T-cell (primary cell): ENCODE measurements around the gene RNF113B. TPM values are rescaled to one million over a fixed set of nuclear protein-coding genes. Genes with fewer than 3 reads are reported as not detected.

Experiments used
- ATAC-seq, 4 experiments: fragments of 200-7000 bp in 3 of 4; fragments of 150-1000 bp in 1 of 4; cut with Tn5 transposase; replicated peaks in 1 of 4; 1 replicate in 3 of 4; 2 replicates in 1 of 4; pipeline ENCODE4 v1.10.0; 2021; ENCODE audit warnings: moderate library complexity in 3 of 4, mild to moderate bottlenecking in 2 of 4, moderate number of reproducible peaks in 1 of 4
- CTCF ChIA-PET, 2 donors: fragments of 300-600 bp; sonication (Branson Sonifier 250); formaldehyde crosslinking; loops; one replicate each; lab custom pipeline; 2022; ENCODE audit warnings: antibody characterized with exemption in 2 of 2; lab: Charles Lee
- POLR2A ChIA-PET, 2 donors: fragments of 300-600 bp; sonication (Branson Sonifier 250); formaldehyde crosslinking; loops; one replicate each; lab custom pipeline; 2022; ENCODE audit warnings: antibody characterized with exemption in 2 of 2; lab: Charles Lee
- DNase-seq, 35 experiments: peaks; one replicate each; pipeline versions ENCODE4 v3.0.0 to v3.0.0-alpha.2; 2013 to 2023
- H3K27ac ChIP-seq: one replicate; pipeline ENCODE4 v1.5.1; 2013; ENCODE audit warnings: low read length
- H3K27me3 ChIP-seq, 2 experiments: replicated peaks in 1 of 2; 1 replicate in 1 of 2; 2 replicates in 1 of 2; pipeline versions ENCODE4 v1.6.1 to v1.7.0; 2013; ENCODE audit warnings: low read length in 1 of 2, mixed read lengths in 1 of 2; ENCODE audit not compliant: control insufficient read depth in 2 of 2, insufficient read depth in 2 of 2; ENCODE audit errors: extremely low read depth in 1 of 2
- H3K36me3 ChIP-seq, 2 donors: 1 replicate in 1 of 2; 2 replicates in 1 of 2; pipeline versions ENCODE4 v1.6.1 to v1.7.0; 2013; ENCODE audit warnings: low read length in 1 of 2; ENCODE audit not compliant: control insufficient read depth in 2 of 2, insufficient read depth in 1 of 2; ENCODE audit errors: extremely low read depth in 1 of 2
- H3K4me1 ChIP-seq, 2 experiments: 1 replicate in 1 of 2; 2 replicates in 1 of 2; pipeline versions ENCODE4 v1.6.1 to v1.7.0; 2013; ENCODE audit warnings: low read length in 2 of 2, mixed read lengths in 1 of 2; ENCODE audit not compliant: insufficient read depth in 2 of 2, control insufficient read depth in 1 of 2; ENCODE audit errors: extremely low read depth in 1 of 2
- H3K4me3 ChIP-seq, 2 donors: 1 replicate in 1 of 2; 2 replicates in 1 of 2; pipeline versions ENCODE4 v1.5.1 to v1.7.0; 2013; ENCODE audit warnings: mild to moderate bottlenecking in 2 of 2, low read length in 1 of 2, moderate library complexity in 1 of 2; ENCODE audit not compliant: control insufficient read depth in 1 of 2; ENCODE audit errors: extremely low read depth in 1 of 2
- H3K9me3 ChIP-seq: 2 replicates; pipeline ENCODE4 v1.7.0; 2013
- H3K27ac Mint-ChIP-seq, 2 donors: one replicate each; pipeline ENCODE4 v1.8.0; 2020 to 2021; ENCODE audit warnings: mild to moderate bottlenecking in 2 of 2, mixed read lengths in 2 of 2
- H3K27me3 Mint-ChIP-seq, 2 donors: one replicate each; pipeline ENCODE4 v1.8.0; 2021 to 2022; ENCODE audit warnings: mixed read lengths in 2 of 2
- H3K36me3 Mint-ChIP-seq: one replicate; pipeline ENCODE4 v1.8.0; 2021; ENCODE audit warnings: mixed read lengths
- H3K4me1 Mint-ChIP-seq, 3 donors: one replicate each; pipeline ENCODE4 v1.8.0; 2020 to 2022; ENCODE audit warnings: mixed read lengths in 3 of 3, mild to moderate bottlenecking in 1 of 3
- H3K4me3 Mint-ChIP-seq, 3 donors: one replicate each; pipeline ENCODE4 v1.8.0; 2020 to 2022; ENCODE audit warnings: mild to moderate bottlenecking in 3 of 3, mixed read lengths in 3 of 3, moderate library complexity in 3 of 3
- H3K9me3 Mint-ChIP-seq, 3 donors: one replicate each; pipeline ENCODE4 v1.8.0; 2020 to 2022; ENCODE audit warnings: mixed read lengths in 3 of 3
- WGBS: methylation state at CpG from one replicate; pipeline ENCODE4 v1.1.5; 2013; ENCODE audit warnings: missing lambda C conversion rate; ENCODE audit not compliant: insufficient coverage; 5-methylcytosine and 5-hydroxymethylcytosine counted together
- total RNA-seq, 35 experiments: library from RNA in 6 of 35; stranded (reverse) in 6 of 35; fragments of 120-200 nt in 1 of 35; gene quantifications; one replicate each; pipeline versions ENCODE4 v1.2.1 to v1.2.4 and lab custom pipeline; 2013 to 2026

RNF113B gene
- total RNA-seq, 5 donors from 2014 or later (not counting 1 experiment from before 2014, with no cell fraction given), result not detected

GRCh38 chr13:98147521-98147920 is 29.5 kb downstream of the RNF113B start:
- ChIA-PET CTCF (no interaction called here), POLR2A (no interaction called here)
- Mint-ChIP-seq H3K36me3 (no peaks in the 10 kb centered on the region), H3K9me3 (no peaks in the 10 kb centered on the region), H3K27ac (no peak overlapping the region), H3K4me3 (no peak overlapping the region), H3K4me1 (peaks cover 0 to 10% (median 3%) of the 10 kb centered on the region in 3 donors), H3K27me3 (peaks cover 45 to 49% of the 10 kb centered on the region in 2 donors)
- DNase-seq (no peak), ATAC-seq (no peak)
- WGBS, result 40% methylated on average over 2 of the region's 5 CpGs
- Histone ChIP-seq H3K9me3 (no peaks in the 10 kb centered on the region), H3K27me3 (peaks cover 9 to 13% of the 10 kb centered on the region in 2 experiments), H3K36me3 (no peaks in the 10 kb centered on the region), H3K4me3 (no peak overlapping the region), H3K4me1 (peaks cover 0 to 2% of the 10 kb centered on the region in 2 experiments), H3K27ac (no peak overlapping the region)

GRCh38 chr13:98144801-98145350 is 32.2 kb downstream of the RNF113B start:
- H3K36me3 ChIP-seq, result no peaks in the 10 kb centered on the region
- POLR2A ChIA-PET, result no interaction called here
- H3K27ac Mint-ChIP-seq, result peak overlapping the region in 1 of 2 donors; percentile 1

GRCh38 chr13:98144027-98144741 is 32.9 kb downstream of the RNF113B start:
- no peak overlapping the region for H3K27ac Mint-ChIP-seq
- H3K9me3 ChIP-seq, result no peaks in the 10 kb centered on the region

More at GRCh38 chr13:98144801-98145350, 32.2 kb downstream of the RNF113B start:
- Mint-ChIP-seq H3K9me3 (no peaks in the 10 kb centered on the region), H3K36me3 (no peaks in the 10 kb centered on the region), H3K4me3 (peak overlapping the region; percentile 18 to 73 (median 35)), H3K27me3 (peaks cover 50 to 55% of the 10 kb centered on the region in 2 donors), H3K4me1 (peaks cover 0 to 17% (median 8%) of the 10 kb centered on the region in 3 donors)
- peaks cover 0 to 8% of the 10 kb centered on the region in 2 experiments for H3K4me1 ChIP-seq
- CTCF ChIA-PET, result no interaction called here
- no peaks in the 10 kb centered on the region for H3K9me3 ChIP-seq
- H3K27ac ChIP-seq, result no peak overlapping the region
- ATAC-seq (no peak), DNase-seq (no peak)
- WGBS, result 94% methylated on average over 3 of the region's 10 CpGs
- H3K4me3 ChIP-seq, result no peak overlapping the region
- peaks cover 9 to 36% of the 10 kb centered on the region in 2 experiments for H3K27me3 ChIP-seq

GRCh38 chr13:98143601-98144026 is 33.5 kb downstream of the RNF113B start:
- POLR2A ChIA-PET, result no interaction called here
- Mint-ChIP-seq H3K4me1 (peaks cover 0 to 17% (median 8%) of the 10 kb centered on the region in 3 donors), H3K4me3 (peak overlapping the region in 2 of 3 donors; percentile 65 to 73), H3K9me3 (no peaks in the 10 kb centered on the region), H3K27ac (no peak overlapping the region), H3K27me3 (peaks cover 46 to 59% of the 10 kb centered on the region in 2 donors), H3K36me3 (no peaks in the 10 kb centered on the region)
- peaks cover 0 to 8% of the 10 kb centered on the region in 2 experiments for H3K4me1 ChIP-seq
- H3K27me3 ChIP-seq, result peaks cover 9 to 37% of the 10 kb centered on the region in 2 experiments
- DNase-seq, result no peak
- no peak overlapping the region for H3K27ac ChIP-seq
- H3K36me3 ChIP-seq, result no peaks in the 10 kb centered on the region
- CTCF ChIA-PET, result no interaction called here
- ATAC-seq, result no peak
- H3K9me3 ChIP-seq, result no peaks in the 10 kb centered on the region
- H3K4me3 ChIP-seq, result peak overlapping the region in 1 of 2 donors; percentile 47
- WGBS, result 2% methylated on average over 60 of the region's 60 CpGs

More at GRCh38 chr13:98144027-98144741, 32.9 kb downstream of the RNF113B start:
- no peak for ATAC-seq
- H3K27ac ChIP-seq, result no peak overlapping the region
- H3K9me3 Mint-ChIP-seq, result no peaks in the 10 kb centered on the region
- ChIA-PET CTCF (no interaction called here), POLR2A (no interaction called here)
- H3K4me1 Mint-ChIP-seq, result peaks cover 0 to 17% (median 8%) of the 10 kb centered on the region in 3 donors
- H3K36me3 ChIP-seq, result no peaks in the 10 kb centered on the region
- H3K4me1 ChIP-seq, result peaks cover 0 to 8% of the 10 kb centered on the region in 2 experiments
- peak overlapping the region; percentile 65 to 73 (median 69) for H3K4me3 Mint-ChIP-seq
- no peaks in the 10 kb centered on the region for H3K36me3 Mint-ChIP-seq
- no peak for DNase-seq
- H3K27me3 ChIP-seq, result peaks cover 9 to 37% of the 10 kb centered on the region in 2 experiments
- 15% methylated on average over 19 of the region's 21 CpGs for WGBS
- peak overlapping the region in 1 of 2 donors; percentile 47 for H3K4me3 ChIP-seq
- peaks cover 48 to 60% of the 10 kb centered on the region in 2 donors for H3K27me3 Mint-ChIP-seq

GRCh38 chr13:98143157-98143553 is 33.9 kb downstream of the RNF113B start:
- Mint-ChIP-seq H3K9me3 (no peaks in the 10 kb centered on the region), H3K36me3 (no peaks in the 10 kb centered on the region), H3K27ac (no peak overlapping the region), H3K4me3 (no peak overlapping the region), H3K27me3 (peaks cover 46 to 59% of the 10 kb centered on the region in 2 donors), H3K4me1 (peaks cover 0 to 17% (median 8%) of the 10 kb centered on the region in 3 donors)
- ATAC-seq (peak in 1 of 4 experiments; percentile 8), DNase-seq (no peak)
- no peak overlapping the region for H3K27ac ChIP-seq
- H3K9me3 ChIP-seq, result no peaks in the 10 kb centered on the region
- CTCF ChIA-PET, result no interaction called here
- H3K27me3 ChIP-seq, result peaks cover 9 to 37% of the 10 kb centered on the region in 2 experiments
- H3K4me1 ChIP-seq, result peaks cover 0 to 8% of the 10 kb centered on the region in 2 experiments
- H3K36me3 ChIP-seq, result no peaks in the 10 kb centered on the region
- under 1% methylated on average over 61 of the region's 66 CpGs for WGBS
- POLR2A ChIA-PET, result no interaction called here
- no peak overlapping the region for H3K4me3 ChIP-seq

- whole genome bisulfite sequencing, result 1% methylated on average over 84 of the region's 98 CpGs
- H3K4me3 Mint-ChIP-seq, result peak within 1 kb of the TSS; percentile 54 to 73 (median 65)
- DNase-seq, result peak in 8 of 35 experiments; percentile 0 to 18 (median 6)
- peaks cover 43 to 59% of the 10 kb centered on the region in 2 donors for H3K27me3 Mint-ChIP-seq
- H3K4me1 ChIP-seq, result peaks cover 0 to 8% of the 10 kb centered on the region in 2 experiments
- H3K27ac ChIP-seq, result no peak within 1 kb of the TSS
- CTCF ChIA-PET, result no interaction called here
- H3K27me3 ChIP-seq, result peaks cover 9 to 37% of the 10 kb centered on the region in 2 experiments
- no peaks in the 10 kb centered on the region for H3K36me3 ChIP-seq
- H3K9me3 Mint-ChIP-seq, result no peaks in the 10 kb centered on the region
- H3K27ac Mint-ChIP-seq, result no peak within 1 kb of the TSS
- peaks cover 0 to 17% (median 8%) of the 10 kb centered on the region in 3 donors for H3K4me1 Mint-ChIP-seq
- peak; percentile 45 to 68 (median 65) for ATAC-seq
- POLR2A ChIA-PET, result no interaction called here
- H3K36me3 Mint-ChIP-seq, result no peaks in the 10 kb centered on the region
- H3K4me3 ChIP-seq, result peak within 1 kb of the TSS; percentile 12 to 77
- no peaks in the 10 kb centered on the region for H3K9me3 ChIP-seq
Observed at GRCh38 chr13:98142380-98143156, 34.5 kb downstream of the RNF113B start, which contains the start of gene FARP1. Gene FARP1, plus strand, starts transcription at chr13:98143094. Its CDS starts 70,149 bp downstream, at chr13:98213243.
